HCT116 (cell line): ENCODE data around the gene BLID. TPM values are rescaled to one million over a fixed set of nuclear protein-coding genes. Genes with fewer than 3 reads are reported as not detected.

Source experiments
- ATAC-seq: fragments of 200-7000 bp; cut with Tn5 transposase; 2 replicates; pipeline ENCODE4 v1.9.1; 2020; ENCODE audit warnings: mild to moderate bottlenecking, moderate library complexity
- BruUV-seq: library from RNA; stranded (reverse); fragments of 400-500 nt; replicated peaks from 2 replicates; lab custom pipeline; 2021; lab: Mats Ljungman, UMichigan
- CTCF ChIA-PET: fragments of 300-600 bp; sonication (Branson Sonifier 250); formaldehyde crosslinking; loops from one replicate; lab custom pipeline; 2021; ENCODE audit warnings: antibody characterized with exemption; lab: Charles Lee
- POLR2A ChIA-PET: fragments of 300-600, 350-600 bp; sonication (Branson Sonifier 250); formaldehyde crosslinking; loops from one replicate; lab custom pipeline; 2021; ENCODE audit warnings: antibody characterized with exemption; lab: Charles Lee
- RAD21 ChIA-PET, 2 experiments: fragments of 300-600 bp; sonication (Branson Sonifier 250); formaldehyde crosslinking; loops; one replicate each; lab custom pipeline; 2023; ENCODE audit warnings: low total read pairs in 2 of 2; ENCODE audit not compliant: uncharacterized antibody in 2 of 2, unreplicated experiment in 2 of 2, low non-redundant PET in 1 of 2; lab: Charles Lee
- DNase-seq: peaks from one replicate; pipeline ENCODE4 v3.0.0-alpha.2; 2010; ENCODE audit warnings: low read depth, low spot score
- H2AFZ ChIP-seq: fragments of 200-600 bp; shearing (Covaris generic), sonication (generic); 2 replicates; pipeline ENCODE4 v1.6.1; 2017; ENCODE audit warnings: low read depth, mixed run types, mixed read lengths, antibody characterized with exemption, low read length; ENCODE audit not compliant: poor library complexity, severe bottlenecking
- H3K27ac ChIP-seq: 2 replicates; pipeline ENCODE4 v1.5.1; 2012; ENCODE audit warnings: low read depth, low read length
- H3K27me3 ChIP-seq: fragments of 200-600 bp; sonication (generic); 2 replicates; pipeline ENCODE4 v1.6.1; 2016; ENCODE audit warnings: mixed run types, low read length, mixed read lengths; ENCODE audit not compliant: insufficient read depth
- H3K36me3 ChIP-seq, 2 experiments: fragments of 200-500 bp in 1 of 2; fragments of 200-600 bp in 1 of 2; sonication (Bioruptor generic) in 1 of 2; sonication (generic) in 1 of 2; 2 replicates each; pipeline versions ENCODE4 v1.5.1 to v1.6.1; 2014 to 2016; ENCODE audit warnings: low read length in 2 of 2, inconsistent platforms in 1 of 2, mixed read lengths in 1 of 2, mixed run types in 1 of 2; ENCODE audit not compliant: insufficient read depth in 2 of 2, control insufficient read depth in 1 of 2
- H3K4me1 ChIP-seq, 2 experiments: fragments of 200-600 bp in 1 of 2; sonication (generic) in 1 of 2; 2 replicates each; pipeline versions ENCODE4 v1.5.1 to v1.6.1; 2012 to 2017; ENCODE audit warnings: low read length in 2 of 2, inconsistent platforms in 1 of 2, mild to moderate bottlenecking in 1 of 2, mixed read lengths in 1 of 2, mixed run types in 1 of 2, moderate library complexity in 1 of 2; ENCODE audit not compliant: insufficient read depth in 2 of 2, control insufficient read depth in 1 of 2
- H3K4me2 ChIP-seq: fragments of 200-600 bp; sonication (generic); 2 replicates; pipeline ENCODE4 v1.6.1; 2017; ENCODE audit warnings: mixed run types, low read length, mixed read lengths
- H3K4me3 ChIP-seq, 2 experiments: fragments of 200-600 bp in 1 of 2; sonication (generic) in 1 of 2; replicated peaks in 1 of 2; 2 replicates each; pipeline ENCODE4 v1.5.1; 2011 to 2016; ENCODE audit warnings: low read length in 2 of 2, control low read depth in 1 of 2, low read depth in 1 of 2, mild to moderate bottlenecking in 1 of 2, mixed read lengths in 1 of 2, mixed run types in 1 of 2
- H3K79me2 ChIP-seq: fragments of 200-600 bp; sonication (generic); 2 replicates; pipeline ENCODE4 v1.6.1; 2017; ENCODE audit warnings: mild to moderate bottlenecking, mixed run types, low read length, moderate library complexity, mixed read lengths; ENCODE audit not compliant: insufficient read depth
- H3K9ac ChIP-seq: fragments of 200-600 bp; sonication (generic); 2 replicates; pipeline ENCODE4 v1.6.1; 2016; ENCODE audit warnings: low read length, mixed read lengths
- H3K9me2 ChIP-seq: fragments of 200-600 bp; sonication (generic), shearing (Covaris generic); 2 replicates; pipeline ENCODE4 v1.6.1; 2017; ENCODE audit warnings: mixed run types, mild to moderate bottlenecking, moderate library complexity; ENCODE audit not compliant: insufficient read depth
- H3K9me3 ChIP-seq, 2 experiments: fragments of 200-500 bp in 1 of 2; fragments of 200-600 bp in 1 of 2; sonication (Bioruptor generic) in 1 of 2; sonication (generic) in 1 of 2; 2 replicates each; pipeline ENCODE4 v1.6.1; 2014 to 2017; ENCODE audit warnings: low read length in 2 of 2, mixed read lengths in 2 of 2, inconsistent platforms in 1 of 2, low read depth in 1 of 2, mild to moderate bottlenecking in 1 of 2, mixed run types in 1 of 2, moderate library complexity in 1 of 2; ENCODE audit not compliant: control insufficient read depth in 1 of 2, insufficient read depth in 1 of 2
- H4K20me1 ChIP-seq: fragments of 200-600 bp; sonication (generic), shearing (Covaris generic); 2 replicates; pipeline ENCODE4 v1.6.1; 2017; ENCODE audit warnings: mixed run types, mild to moderate bottlenecking, moderate library complexity; ENCODE audit not compliant: insufficient read depth
- CBX3 ChIP-seq: IDR thresholded peaks from 2 replicates; pipeline ENCODE4 v1.6.1; 2012; ENCODE audit warnings: low read depth
- CEBPB ChIP-seq: IDR thresholded peaks from 2 replicates; pipeline ENCODE4 v1.6.1; 2012; ENCODE audit warnings: low read depth
- ELF1 ChIP-seq: IDR thresholded peaks from 2 replicates; pipeline ENCODE4 v1.6.1; 2012; ENCODE audit warnings: low read depth, borderline replicate concordance
- EZH2phosphoT487 ChIP-seq: fragments of 200-600 bp; IDR thresholded peaks from 2 replicates; pipeline ENCODE4 v1.6.1; 2018; ENCODE audit warnings: antibody characterized with exemption, borderline replicate concordance
- FOSL1 ChIP-seq: IDR thresholded peaks from 2 replicates; pipeline ENCODE4 v1.6.1; 2012; ENCODE audit warnings: low read depth
- JUND ChIP-seq: IDR thresholded peaks from 2 replicates; pipeline ENCODE4 v1.6.1; 2012
- MAX ChIP-seq: IDR thresholded peaks from 2 replicates; pipeline ENCODE4 v1.6.1; 2012
- POLR2A ChIP-seq: IDR thresholded peaks from 2 replicates; pipeline ENCODE4 v1.7.0; 2011; ENCODE audit warnings: borderline replicate concordance; ENCODE audit not compliant: insufficient read depth, insufficient read length; ENCODE audit errors: extremely low read depth
- RAD21 ChIP-seq: IDR thresholded peaks from 2 replicates; pipeline ENCODE4 v1.6.1; 2012; ENCODE audit warnings: low read depth, mild to moderate bottlenecking
- REST ChIP-seq: IDR thresholded peaks from 2 replicates; pipeline ENCODE4 v1.6.1; 2012; ENCODE audit warnings: low read depth
- SP1 ChIP-seq: IDR thresholded peaks from 2 replicates; pipeline ENCODE4 v1.6.1; 2012; ENCODE audit warnings: low read depth
- SRF ChIP-seq: IDR thresholded peaks from 2 replicates; pipeline ENCODE4 v1.6.1; 2012; ENCODE audit warnings: low read depth
- TCF7L2 ChIP-seq: IDR thresholded peaks from 2 replicates; pipeline ENCODE4 v1.7.0; 2011; ENCODE audit warnings: borderline replicate concordance, inconsistent platforms; ENCODE audit not compliant: insufficient read depth, insufficient read length; ENCODE audit errors: extremely low read depth
- YY1 ChIP-seq: IDR thresholded peaks from 2 replicates; pipeline ENCODE4 v1.6.1; 2011; ENCODE audit warnings: low read length, low read depth, moderate library complexity, mild to moderate bottlenecking; ENCODE audit not compliant: insufficient replicate concordance; ENCODE audit errors: extremely low read depth
- intact Hi-C: fragments of 100-400 bp; cut with micrococcal nuclease; formaldehyde crosslinking; loops from 2 replicates; pipeline ENCODE4 v1.10.0; 2022
- total RNA-seq: library from RNA; stranded (reverse); gene quantifications from one replicate; pipeline ENCODE4 v1.2.1, GENCODE V29; 2021; ENCODE audit not compliant: unreplicated experiment

The BLID gene
- total RNA-seq, 1 experiment from 2014 or later: 8.9 TPM

- Histone ChIP-seq H3K4me1 (peaks cover 6 to 47% of the 10 kb centered on the region in 2 experiments; a peak in 3 of 4 replicates), H2AFZ (no peak overlapping the region), H3K79me2 (peaks cover 84% of the 10 kb centered on the region), H3K4me3 (no peak overlapping the region), H4K20me1 (0 out of 2 replicates have a peak, but pooled peaks cover 4% of the 10 kb centered on the region), H3K9me2 (no peaks in the 10 kb centered on the region), H3K27ac (no peak overlapping the region), H3K9ac (no peak overlapping the region), H3K27me3 (no peaks in the 10 kb centered on the region), H3K4me2 (no peak overlapping the region), H3K9me3 (no peaks in the 10 kb centered on the region), H3K36me3 (peaks cover 5 to 53% of the 10 kb centered on the region in 2 experiments; a peak in 3 of 4 replicates)
- TF ChIP-seq EZH2phosphoT487 (no peak), SRF (no peak), RAD21 (no peak), CEBPB (no peak), MAX (no peak), SP1 (no peak), YY1 (no peak), TCF7L2 (no peak), FOSL1 (0 out of 2 replicates have a peak, but pooled peaks have one; percentile 16), ELF1 (no peak), JUND (peak; percentile 12; the same call in 1 of the 2 replicates), CBX3 (no peak), POLR2A (no peak), REST (no peak)
- DNase-seq: no peak
- BruUV-seq: no TSS peak
- ChIA-PET RAD21 (no interaction called here), CTCF (interaction anchor here (3.9 kb wide), 1 partner anchor 15 kb away, joined by 13 read pairs; no protein-coding TSS in a partner anchor), POLR2A (no interaction called here)
- intact Hi-C loops: no loop called here
- no peak for ATAC-seq
Observed at GRCh38 chr11:122093731-122094275, 22.2 kb downstream of the BLID start.
